ENCODE results near the gene ZNF865.
"Not testable (repeated sequence)": the region's sequence is repeated elsewhere in the genome, so short reads cannot be mapped to it uniquely, and the experiment has no call there.

Gene ZNF865

GRCh38 chr19:55605637-55606470 is at the start of gene ZNF865:
TSS of gene ZNF865 (plus strand) at chr19:55605647. CDS start at chr19:55613619, 7,972 bp downstream.
- Histone ChIP-seq H3K9me3 (no peaks in the 10 kb centered on the region), H3K4me2 (peak within 1 kb of the TSS; percentile 97), H3K36me3 (peaks cover 56% of the 10 kb centered on the region), H3K4me1 (peaks cover 36% of the 10 kb centered on the region), H4K20me1 (peaks cover 39% of the 10 kb centered on the region; the same call in 1 of the 2 replicates), H3K27ac (peak within 1 kb of the TSS; percentile 95), H3K9ac (peak within 1 kb of the TSS; percentile 94), H3K27me3 (no peaks in the 10 kb centered on the region), H3K4me3 (peak within 1 kb of the TSS; percentile 85)
- no peak for TF ChIP-seq Cebpa-rat (IDR thresholded peaks at IDR 0.05)

GRCh38 chr19:55559684-55560083 is 45.8 kb upstream of the ZNF865 start:
- Histone ChIP-seq H3K27ac (no peak overlapping the region), H3K27me3 (no peaks in the 10 kb centered on the region), H3K4me2 (no peak overlapping the region), H3K9me3 (peaks cover 6% of the 10 kb centered on the region), H3K36me3 (no peaks in the 10 kb centered on the region), H3K9ac (no peak overlapping the region), H4K20me1 (no peaks in the 10 kb centered on the region), H3K4me3 (no peak overlapping the region), H3K4me1 (peaks cover 3% of the 10 kb centered on the region; the same call in 1 of the 2 replicates)
- no peak for TF ChIP-seq Cebpa-rat (IDR thresholded peaks at IDR 0.05)

DNA sequence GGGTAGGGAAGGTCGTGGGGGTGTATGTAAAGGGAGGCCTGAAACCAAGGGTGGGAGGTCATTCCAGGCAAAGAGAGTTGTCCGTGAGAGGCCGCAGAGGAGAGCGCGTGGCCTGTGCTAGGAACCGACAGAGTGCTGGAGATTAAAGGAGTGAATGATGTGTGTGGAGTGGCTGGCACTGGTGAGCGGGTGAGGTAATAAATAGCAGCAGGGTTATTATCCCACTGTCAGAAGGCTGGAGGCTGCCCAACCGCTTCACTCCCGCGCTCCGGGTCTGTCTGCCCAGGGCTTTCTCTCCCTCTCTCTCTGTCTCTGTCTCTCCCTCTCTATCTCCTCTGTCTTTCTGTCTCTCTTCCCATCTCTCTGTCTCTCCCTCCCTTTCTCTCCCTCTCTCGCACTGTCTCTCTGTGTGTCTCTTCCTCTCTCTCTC is 42.2 kb upstream of the ZNF865 start:
- H4K20me1 ChIP-seq, result no peaks in the 10 kb centered on the region
- TF ChIP-seq Cebpa-rat (IDR thresholded peaks at IDR 0.05), result no peak
- peaks cover 9% of the 10 kb centered on the region; the same call in 1 of the 2 replicates for H3K4me1 ChIP-seq
- no peak overlapping the region for H3K4me3 ChIP-seq
- H3K27me3 ChIP-seq, result no peaks in the 10 kb centered on the region
- no peak overlapping the region for H3K9ac ChIP-seq
- H3K36me3 ChIP-seq, result no peaks in the 10 kb centered on the region
- H3K27ac ChIP-seq, result no peak overlapping the region
- no peak overlapping the region for H3K4me2 ChIP-seq
- H3K9me3 ChIP-seq, result peaks cover 6% of the 10 kb centered on the region

DNA sequence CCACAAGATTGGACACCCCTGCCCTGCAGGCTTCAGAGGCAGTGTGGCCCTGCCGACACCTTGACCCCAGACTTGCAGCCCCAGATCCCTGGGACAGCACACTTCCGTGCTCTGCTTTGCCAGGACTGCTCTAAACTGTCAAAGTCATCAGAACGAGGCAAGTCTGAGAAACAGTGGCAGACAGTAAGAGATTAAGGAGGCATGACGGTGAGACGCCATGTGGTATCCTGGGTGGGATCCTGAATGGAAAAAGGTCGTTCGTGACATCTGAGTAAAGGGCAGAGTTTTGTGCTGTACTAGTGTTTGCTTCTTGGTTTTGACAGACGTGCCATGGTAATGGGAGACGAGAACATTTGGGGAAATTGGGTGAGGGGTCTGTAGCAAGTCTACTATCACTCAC is 38.6 kb upstream of the ZNF865 start:
- Histone ChIP-seq H4K20me1 (no peaks in the 10 kb centered on the region), H3K4me1 (peaks cover 9% of the 10 kb centered on the region; the same call in 1 of the 2 replicates), H3K9ac (no peak overlapping the region)

DNA sequence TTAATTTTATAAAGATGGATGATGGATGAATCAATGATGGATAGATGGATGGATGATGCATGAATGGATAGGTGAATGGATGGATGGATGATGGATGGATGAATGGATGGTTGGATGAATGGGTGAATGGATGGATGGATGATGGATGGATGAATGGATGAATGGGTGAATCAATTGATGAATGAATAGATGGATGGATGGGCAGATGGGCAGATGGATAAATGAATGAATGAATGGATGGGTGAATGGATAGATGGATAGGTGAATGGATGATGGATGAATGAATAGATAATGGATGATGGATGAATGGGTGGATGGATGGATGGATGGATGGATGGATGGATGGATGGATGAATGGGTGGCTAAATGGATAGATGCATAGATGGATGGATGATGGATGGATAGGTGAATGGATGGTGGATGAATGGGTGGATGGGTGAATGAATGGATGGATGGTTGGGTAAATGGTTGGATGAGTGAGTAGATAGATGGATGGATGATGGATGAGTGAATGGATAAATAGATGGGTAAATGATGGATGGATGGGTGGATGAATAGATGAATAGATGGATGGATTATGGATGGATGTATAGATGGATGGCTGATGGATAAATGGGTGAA is 37.6 kb upstream of the ZNF865 start:
- H3K36me3 ChIP-seq, result no peaks in the 10 kb centered on the region
- peaks cover 9% of the 10 kb centered on the region; the same call in 1 of the 2 replicates for H3K4me1 ChIP-seq
- H3K4me2 ChIP-seq, result no peak overlapping the region
- H3K4me3 ChIP-seq, result no peak overlapping the region
- TF ChIP-seq Cebpa-rat (IDR thresholded peaks at IDR 0.05), result no peak
- H4K20me1 ChIP-seq, result no peaks in the 10 kb centered on the region
- H3K27me3 ChIP-seq, result no peaks in the 10 kb centered on the region
- H3K9ac ChIP-seq, result no peak overlapping the region
- no peaks in the 10 kb centered on the region for H3K9me3 ChIP-seq
- no peak overlapping the region for H3K27ac ChIP-seq

More for the DNA sequence above, 38.6 kb upstream of the ZNF865 start:
- H3K9me3 ChIP-seq, result no peaks in the 10 kb centered on the region
- H3K4me2 ChIP-seq, result no peak overlapping the region
- H3K4me3 ChIP-seq, result no peak overlapping the region
- H3K36me3 ChIP-seq, result no peaks in the 10 kb centered on the region
- TF ChIP-seq Cebpa-rat (IDR thresholded peaks at IDR 0.05), result no peak
- no peak overlapping the region for H3K27ac ChIP-seq
- no peaks in the 10 kb centered on the region for H3K27me3 ChIP-seq

DNA sequence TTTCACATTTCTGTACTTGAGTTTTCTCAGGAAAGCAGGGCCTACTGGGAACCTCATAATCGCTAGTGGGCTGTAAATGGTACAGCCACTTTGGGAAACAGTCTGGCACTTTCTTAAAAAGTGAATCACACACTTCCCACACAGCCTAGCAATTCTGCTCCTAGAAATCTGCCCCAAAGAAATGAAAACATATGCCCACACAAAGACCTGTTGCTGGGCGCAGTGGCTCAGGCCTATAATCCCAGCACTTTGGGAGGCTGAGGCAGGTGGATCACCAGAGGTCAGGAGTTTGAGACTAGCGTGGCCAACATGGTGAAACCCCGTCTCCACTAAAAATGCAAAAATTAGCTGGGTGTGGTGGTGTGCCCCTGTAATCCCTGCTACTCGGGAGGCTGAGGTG is 36.0 kb upstream of the ZNF865 start:
- not testable (repeated sequence) for H3K4me1 ChIP-seq, H3K4me2 ChIP-seq, H4K20me1 ChIP-seq, H3K27ac ChIP-seq, H3K4me3 ChIP-seq, H3K9me3 ChIP-seq, H3K36me3 ChIP-seq, H3K9ac ChIP-seq, H3K27me3 ChIP-seq

DNA sequence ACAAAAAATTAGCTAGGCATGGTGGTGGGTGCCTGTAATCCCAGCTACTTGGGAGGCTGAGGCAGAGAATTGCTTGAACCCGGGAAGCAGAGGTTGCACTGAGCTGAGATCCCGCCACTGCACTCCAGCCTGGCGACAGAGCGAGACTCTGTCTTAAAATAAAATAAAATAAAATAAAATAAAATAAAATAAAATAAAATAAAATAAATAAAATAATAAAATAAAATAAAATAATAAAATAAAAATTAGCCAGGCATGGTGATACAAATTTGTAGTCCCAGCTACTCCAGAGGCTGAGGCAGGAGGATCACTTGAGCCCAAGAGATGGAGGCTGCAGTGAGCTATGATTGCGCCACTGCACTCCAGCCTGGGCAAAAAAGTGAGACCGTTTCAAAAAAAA is 31.5 kb upstream of the ZNF865 start:
- not testable (repeated sequence) for H3K27me3 ChIP-seq, H3K27ac ChIP-seq, H3K9ac ChIP-seq, H3K9me3 ChIP-seq, H3K4me1 ChIP-seq, H3K4me3 ChIP-seq, H4K20me1 ChIP-seq, H3K4me2 ChIP-seq
- H3K36me3 ChIP-seq, result peaks cover 32% of the 10 kb centered on the region

GRCh38 chr19:55576746-55577145 is 28.7 kb upstream of the ZNF865 start:
- Histone ChIP-seq H3K36me3 (peaks cover 37% of the 10 kb centered on the region), H3K4me3 (no peak overlapping the region), H3K9ac (no peak overlapping the region), H3K9me3 (no peaks in the 10 kb centered on the region), H3K27ac (no peak overlapping the region), H3K27me3 (no peaks in the 10 kb centered on the region), H3K4me2 (no peak overlapping the region), H3K4me1 (peaks cover 20% of the 10 kb centered on the region), H4K20me1 (peaks cover 15% of the 10 kb centered on the region)
- no peak for TF ChIP-seq Cebpa-rat (IDR thresholded peaks at IDR 0.05)

GRCh38 chr19:55578031-55578760 is 27.3 kb upstream of the ZNF865 start:
- no peak overlapping the region for H3K9ac ChIP-seq
- TF ChIP-seq Cebpa-rat (IDR thresholded peaks at IDR 0.05), result no peak
- peaks cover 37% of the 10 kb centered on the region for H3K36me3 ChIP-seq
- no peak overlapping the region for H3K4me3 ChIP-seq
- no peak overlapping the region for H3K27ac ChIP-seq
- peaks cover 23% of the 10 kb centered on the region for H3K4me1 ChIP-seq
- no peak overlapping the region for H3K4me2 ChIP-seq
- H3K27me3 ChIP-seq, result no peaks in the 10 kb centered on the region
- H4K20me1 ChIP-seq, result peaks cover 15% of the 10 kb centered on the region
- H3K9me3 ChIP-seq, result no peaks in the 10 kb centered on the region
